ENCODE measurements around the gene PAK6. TPM values are rescaled to one million over a fixed set of nuclear protein-coding genes. Genes with fewer than 3 reads are reported as not detected.

PAK6 gene
- total and polyA plus RNA-seq, 2 experiments from 2014 or later = 2.4 to 20.0 TPM

DNA sequence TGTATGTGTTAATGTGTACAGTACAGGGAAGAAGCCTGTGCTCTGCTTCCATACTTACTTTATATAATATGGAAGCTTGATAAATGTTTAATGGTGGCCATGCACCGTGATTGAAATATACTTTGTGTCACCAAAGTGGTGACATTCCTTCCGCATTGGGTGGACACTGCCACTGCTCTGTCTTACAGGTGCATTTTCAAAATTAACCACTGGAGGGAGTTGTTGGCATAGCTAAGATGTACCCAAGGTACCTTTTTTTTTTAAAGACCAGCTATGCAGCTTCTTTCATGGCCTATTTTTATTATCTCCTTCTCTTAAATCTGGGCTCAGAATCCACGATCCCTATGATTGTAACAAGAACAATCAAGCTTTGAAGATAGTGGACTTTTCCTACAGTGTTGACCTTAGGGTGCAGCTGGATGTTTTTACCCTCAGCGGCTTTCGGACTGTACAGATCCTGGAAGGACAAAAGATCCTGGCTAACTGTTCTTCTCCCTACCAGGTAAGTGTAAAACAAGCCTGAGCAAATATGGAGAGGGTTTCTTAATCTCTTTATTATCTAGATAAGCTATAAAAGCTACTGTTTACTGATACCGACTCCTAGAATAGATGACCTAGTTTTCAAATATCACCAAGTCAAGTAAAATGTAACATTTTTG is 21.6 kb upstream of the PAK6 start:
- H3K4me3 Mint-ChIP-seq = no peak overlapping the region
- TF ChIP-seq JUNB (IDR thresholded peaks at IDR 0.05; ENCODE audit: unreplicated experiment) (no peak), CREB1 (CRISPR knock-in tag; IDR thresholded peaks at IDR 0.05; ENCODE audit: low read depth) (no peak)
- TF ChIP-seq, protein P1, sequence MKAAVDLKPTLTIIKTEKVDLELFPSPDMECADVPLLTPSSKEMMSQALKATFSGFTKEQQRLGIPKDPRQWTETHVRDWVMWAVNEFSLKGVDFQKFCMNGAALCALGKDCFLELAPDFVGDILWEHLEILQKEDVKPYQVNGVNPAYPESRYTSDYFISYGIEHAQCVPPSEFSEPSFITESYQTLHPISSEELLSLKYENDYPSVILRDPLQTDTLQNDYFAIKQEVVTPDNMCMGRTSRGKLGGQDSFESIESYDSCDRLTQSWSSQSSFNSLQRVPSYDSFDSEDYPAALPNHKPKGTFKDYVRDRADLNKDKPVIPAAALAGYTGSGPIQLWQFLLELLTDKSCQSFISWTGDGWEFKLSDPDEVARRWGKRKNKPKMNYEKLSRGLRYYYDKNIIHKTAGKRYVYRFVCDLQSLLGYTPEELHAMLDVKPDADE (IDR thresholded peaks at IDR 0.05) = no peak
- TF ChIP-seq, protein P2, sequence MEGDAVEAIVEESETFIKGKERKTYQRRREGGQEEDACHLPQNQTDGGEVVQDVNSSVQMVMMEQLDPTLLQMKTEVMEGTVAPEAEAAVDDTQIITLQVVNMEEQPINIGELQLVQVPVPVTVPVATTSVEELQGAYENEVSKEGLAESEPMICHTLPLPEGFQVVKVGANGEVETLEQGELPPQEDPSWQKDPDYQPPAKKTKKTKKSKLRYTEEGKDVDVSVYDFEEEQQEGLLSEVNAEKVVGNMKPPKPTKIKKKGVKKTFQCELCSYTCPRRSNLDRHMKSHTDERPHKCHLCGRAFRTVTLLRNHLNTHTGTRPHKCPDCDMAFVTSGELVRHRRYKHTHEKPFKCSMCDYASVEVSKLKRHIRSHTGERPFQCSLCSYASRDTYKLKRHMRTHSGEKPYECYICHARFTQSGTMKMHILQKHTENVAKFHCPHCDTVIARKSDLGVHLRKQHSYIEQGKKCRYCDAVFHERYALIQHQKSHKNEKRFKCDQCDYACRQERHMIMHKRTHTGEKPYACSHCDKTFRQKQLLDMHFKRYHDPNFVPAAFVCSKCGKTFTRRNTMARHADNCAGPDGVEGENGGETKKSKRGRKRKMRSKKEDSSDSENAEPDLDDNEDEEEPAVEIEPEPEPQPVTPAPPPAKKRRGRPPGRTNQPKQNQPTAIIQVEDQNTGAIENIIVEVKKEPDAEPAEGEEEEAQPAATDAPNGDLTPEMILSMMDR (conservative IDR thresholded peaks at IDR 0.05; ENCODE audit: low read depth in 2 of 2) = peak; percentile 78 to 86; a peak in 3 of 4 replicates
- H3K36me3 Mint-ChIP-seq (ENCODE audit: low read depth) = peaks cover 87% of the 10 kb centered on the region
- H3K9me2 ChIP-seq (ENCODE audit: insufficient read depth) = no peaks in the 10 kb centered on the region
- no peak overlapping the region for H3K27ac ChIP-seq (ENCODE audit: low read depth)
- peaks cover 17% of the 10 kb centered on the region; the same call in 1 of the 2 replicates for H4K20me1 ChIP-seq (replicated peaks; ENCODE audit: insufficient read depth)
- H3K79me2 ChIP-seq (replicated peaks; ENCODE audit: insufficient read depth) = no peaks in the 10 kb centered on the region; the same call in 1 of the 2 replicates
- peak; percentile 86 for ATAC-seq
- peaks cover 12% of the 10 kb centered on the region; the same call in 1 of the 2 replicates for H3F3A ChIP-seq (replicated peaks; ENCODE audit: low read depth)
- H3K4me3 ChIP-seq = no peak overlapping the region
- H3K36me3 ChIP-seq (ENCODE audit: insufficient read depth) = peaks cover 68% of the 10 kb centered on the region
- H2AFZ ChIP-seq = no peak overlapping the region
- no peak overlapping the region for H3K4me2 ChIP-seq
- no peaks in the 10 kb centered on the region for H3K9me3 Mint-ChIP-seq
- no peaks in the 10 kb centered on the region for H3K4me1 Mint-ChIP-seq
- H3K27me3 ChIP-seq (ENCODE audit: insufficient read depth) = no peaks in the 10 kb centered on the region
- peak; percentile 83 for DNase-seq (ENCODE audit: low spot score)
- H3K4me1 ChIP-seq (ENCODE audit: insufficient read depth) = no peaks in the 10 kb centered on the region
- H3K27me3 Mint-ChIP-seq (ENCODE audit: insufficient read depth, low read depth, poor library complexity) = no peaks in the 10 kb centered on the region
- no peak overlapping the region for H3K27ac Mint-ChIP-seq

DNA sequence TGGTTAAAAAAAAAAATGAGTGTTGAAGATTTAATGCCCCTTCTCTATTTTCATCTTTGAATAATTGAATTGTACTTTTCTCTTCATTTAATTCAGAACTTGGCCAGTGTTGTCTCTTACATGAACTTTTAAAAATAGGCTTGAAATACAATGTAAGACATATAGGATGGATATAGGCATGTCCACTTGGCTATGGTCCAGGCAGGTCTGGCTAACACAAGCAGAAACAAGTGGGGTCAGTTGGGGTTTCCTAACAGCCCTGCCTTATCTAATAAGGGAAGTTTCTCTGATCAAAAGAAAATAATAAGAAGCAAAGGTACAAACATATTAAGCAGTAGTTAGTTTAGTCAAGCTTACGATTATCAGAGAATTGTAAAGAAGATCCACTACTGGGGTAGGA is 19.1 kb upstream of the PAK6 start:
- Histone ChIP-seq H3K4me2 (no peak overlapping the region), H3K4me1 (ENCODE audit: insufficient read depth) (no peaks in the 10 kb centered on the region), H3K4me3 (no peak overlapping the region), H3F3A (replicated peaks; ENCODE audit: low read depth) (peaks cover 13% of the 10 kb centered on the region; the same call in 1 of the 2 replicates), H3K27me3 (ENCODE audit: insufficient read depth) (no peaks in the 10 kb centered on the region), H3K9me2 (ENCODE audit: insufficient read depth) (no peaks in the 10 kb centered on the region), H4K20me1 (replicated peaks; ENCODE audit: insufficient read depth) (peaks cover 16% of the 10 kb centered on the region; the same call in 1 of the 2 replicates), H3K36me3 (ENCODE audit: insufficient read depth) (peaks cover 52% of the 10 kb centered on the region), H3K27ac (ENCODE audit: low read depth) (no peak overlapping the region), H3K79me2 (replicated peaks; ENCODE audit: insufficient read depth) (no peaks in the 10 kb centered on the region; the same call in 1 of the 2 replicates), H2AFZ (no peak overlapping the region)
- no peaks in the 10 kb centered on the region for H3K4me1 Mint-ChIP-seq
- H3K36me3 Mint-ChIP-seq (ENCODE audit: low read depth) = peaks cover 80% of the 10 kb centered on the region
- ATAC-seq (no peak), DNase-seq (ENCODE audit: low spot score) (no peak)
- H3K27ac Mint-ChIP-seq = no peak overlapping the region
- H3K27me3 Mint-ChIP-seq (ENCODE audit: insufficient read depth, low read depth, poor library complexity) = no peaks in the 10 kb centered on the region
- no peaks in the 10 kb centered on the region for H3K9me3 Mint-ChIP-seq
- H3K4me3 Mint-ChIP-seq = no peak overlapping the region
- TF ChIP-seq, protein P3, sequence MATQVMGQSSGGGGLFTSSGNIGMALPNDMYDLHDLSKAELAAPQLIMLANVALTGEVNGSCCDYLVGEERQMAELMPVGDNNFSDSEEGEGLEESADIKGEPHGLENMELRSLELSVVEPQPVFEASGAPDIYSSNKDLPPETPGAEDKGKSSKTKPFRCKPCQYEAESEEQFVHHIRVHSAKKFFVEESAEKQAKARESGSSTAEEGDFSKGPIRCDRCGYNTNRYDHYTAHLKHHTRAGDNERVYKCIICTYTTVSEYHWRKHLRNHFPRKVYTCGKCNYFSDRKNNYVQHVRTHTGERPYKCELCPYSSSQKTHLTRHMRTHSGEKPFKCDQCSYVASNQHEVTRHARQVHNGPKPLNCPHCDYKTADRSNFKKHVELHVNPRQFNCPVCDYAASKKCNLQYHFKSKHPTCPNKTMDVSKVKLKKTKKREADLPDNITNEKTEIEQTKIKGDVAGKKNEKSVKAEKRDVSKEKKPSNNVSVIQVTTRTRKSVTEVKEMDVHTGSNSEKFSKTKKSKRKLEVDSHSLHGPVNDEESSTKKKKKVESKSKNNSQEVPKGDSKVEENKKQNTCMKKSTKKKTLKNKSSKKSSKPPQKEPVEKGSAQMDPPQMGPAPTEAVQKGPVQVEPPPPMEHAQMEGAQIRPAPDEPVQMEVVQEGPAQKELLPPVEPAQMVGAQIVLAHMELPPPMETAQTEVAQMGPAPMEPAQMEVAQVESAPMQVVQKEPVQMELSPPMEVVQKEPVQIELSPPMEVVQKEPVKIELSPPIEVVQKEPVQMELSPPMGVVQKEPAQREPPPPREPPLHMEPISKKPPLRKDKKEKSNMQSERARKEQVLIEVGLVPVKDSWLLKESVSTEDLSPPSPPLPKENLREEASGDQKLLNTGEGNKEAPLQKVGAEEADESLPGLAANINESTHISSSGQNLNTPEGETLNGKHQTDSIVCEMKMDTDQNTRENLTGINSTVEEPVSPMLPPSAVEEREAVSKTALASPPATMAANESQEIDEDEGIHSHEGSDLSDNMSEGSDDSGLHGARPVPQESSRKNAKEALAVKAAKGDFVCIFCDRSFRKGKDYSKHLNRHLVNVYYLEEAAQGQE (IDR thresholded peaks at IDR 0.05; ENCODE audit: unreplicated experiment) = no peak
- TF ChIP-seq, protein P1 (IDR thresholded peaks at IDR 0.05) = no peak
- TF ChIP-seq JUNB (IDR thresholded peaks at IDR 0.05; ENCODE audit: unreplicated experiment) (no peak), STAT1 (IDR thresholded peaks at IDR 0.05; ENCODE audit: unreplicated experiment) (no peak)
- TF ChIP-seq, protein P2 (conservative IDR thresholded peaks at IDR 0.05; ENCODE audit: low read depth in 2 of 2) = no peak

Data from GM23338 (cell line).